GM23248 (cell line): ENCODE measurements around the gene TNRC6C. TPM values are rescaled to one million over a fixed set of nuclear protein-coding genes. Genes with fewer than 3 reads are reported as not detected.

ENCODE experiments used
- DNase-seq: peaks from one replicate; pipeline ENCODE4 v3.0.0-alpha.2; 2015
- H2AFZ ChIP-seq: fragments of 200-600 bp; sonication (generic); 2 replicates; pipeline ENCODE4 v1.6.1; 2016; ENCODE audit warnings: antibody characterized with exemption
- H3F3A ChIP-seq: fragments of 200-600 bp; sonication (generic); 2 replicates; pipeline ENCODE4 v1.6.1; 2016; ENCODE audit warnings: mild to moderate bottlenecking, antibody characterized with exemption, mixed run types; ENCODE audit not compliant: insufficient read depth
- H3K27ac ChIP-seq: fragments of 200-600 bp; sonication (generic); 2 replicates; pipeline ENCODE4 v1.5.1; 2016; ENCODE audit warnings: mild to moderate bottlenecking
- H3K27me3 ChIP-seq: fragments of 200-600 bp; sonication (generic); replicated peaks from 2 replicates; pipeline ENCODE4 v1.6.1; 2016; ENCODE audit warnings: mild to moderate bottlenecking; ENCODE audit not compliant: insufficient read depth
- H3K36me3 ChIP-seq: fragments of 200-600 bp; sonication (generic); 2 replicates; pipeline ENCODE4 v1.6.1; 2016; ENCODE audit warnings: low read depth, mild to moderate bottlenecking
- H3K4me1 ChIP-seq: fragments of 200-600 bp; sonication (generic); 2 replicates; pipeline ENCODE4 v1.6.1; 2016; ENCODE audit warnings: mild to moderate bottlenecking; ENCODE audit not compliant: insufficient read depth
- H3K4me2 ChIP-seq: fragments of 200-600 bp; sonication (generic); one replicate; pipeline ENCODE4 v1.6.1; 2016; ENCODE audit warnings: mild to moderate bottlenecking; ENCODE audit not compliant: unreplicated experiment
- H3K4me3 ChIP-seq: fragments of 200-600 bp; sonication (generic); 2 replicates; pipeline ENCODE4 v1.5.1; 2016; ENCODE audit warnings: mild to moderate bottlenecking
- H3K79me2 ChIP-seq: fragments of 200-600 bp; sonication (generic); 2 replicates; pipeline ENCODE4 v1.6.1; 2016; ENCODE audit warnings: mild to moderate bottlenecking; ENCODE audit not compliant: insufficient read depth
- H3K9ac ChIP-seq: fragments of 200-600 bp; sonication (generic); 2 replicates; pipeline ENCODE4 v1.6.1; 2016; ENCODE audit warnings: mild to moderate bottlenecking
- H3K9me2 ChIP-seq: fragments of 200-600 bp; sonication (generic); 2 replicates; pipeline ENCODE4 v1.6.1; 2016; ENCODE audit warnings: mixed run types, mild to moderate bottlenecking, moderate library complexity; ENCODE audit not compliant: insufficient read depth
- H3K9me3 ChIP-seq: fragments of 200-600 bp; sonication (generic); one replicate; pipeline ENCODE4 v1.6.1; 2017; ENCODE audit warnings: low read depth
- H4K20me1 ChIP-seq: fragments of 200-600 bp; sonication (generic); 2 replicates; pipeline ENCODE4 v1.6.0; 2016; ENCODE audit not compliant: insufficient read depth
- EZH2 ChIP-seq: fragments of 200-600 bp; sonication (generic); IDR thresholded peaks from 2 replicates; pipeline ENCODE4 v1.6.1; 2018; ENCODE audit warnings: antibody characterized with exemption, mild to moderate bottlenecking; ENCODE audit not compliant: insufficient read depth, poor library complexity, severe bottlenecking
- EZH2phosphoT487 ChIP-seq: fragments of 200-600 bp; sonication (generic); IDR thresholded peaks from 2 replicates; pipeline ENCODE4 v1.6.1; 2018; ENCODE audit warnings: antibody characterized with exemption, moderate library complexity, mild to moderate bottlenecking, low read depth; ENCODE audit not compliant: insufficient read depth
- WGBS, 2 experiments: methylation state at CpG; one replicate each; pipeline ENCODE4 v1.1.6; 2015 to 2017; ENCODE audit warnings: low lambda C conversion rate in 2 of 2, low coverage in 1 of 2; ENCODE audit errors: missing lambda C conversion rate in 2 of 2; 5-methylcytosine and 5-hydroxymethylcytosine counted together
- in situ Hi-C: fragments of 300-500 bp; cut with MboI; formaldehyde crosslinking; loops from 2 replicates; pipeline ENCODE4 v1.15.0; 2020
- polyA plus RNA-seq: library from polyadenylated mRNA; unstranded; fragments of >200 nt; fragmentation: Nextera tagmentation; extraction: Ambion mirVana; gene quantifications from 2 replicates; pipeline ENCODE4 v1.2.1, GENCODE V29; 2016
- total RNA-seq: library from RNA; depleted of rRNA; stranded (reverse); fragments of >200 nt; shearing (Covaris generic); gene quantifications from 2 replicates; pipeline ENCODE4 v1.2.3, GENCODE V29; 2014

TNRC6C gene
- total and polyA plus RNA-seq, 2 experiments from 2014 or later, result 2.3 TPM

GRCh38 chr17:78120971-78121800, 162.7 kb downstream of the TNRC6C start:
- no peaks in the 10 kb centered on the region for H3K36me3 ChIP-seq
- H3K9me3 ChIP-seq, result no peaks in the 10 kb centered on the region
- DNase-seq, result no peak
- H3K4me3 ChIP-seq, result no peak overlapping the region
- H3K4me1 ChIP-seq, result no peaks in the 10 kb centered on the region
- WGBS, 2 experiments, result 81% methylated on average over 16 to 33 of the region's 35 CpGs
- TF ChIP-seq EZH2 (no peak), EZH2phosphoT487 (no peak)
- H4K20me1 ChIP-seq, result no peaks in the 10 kb centered on the region
- no peaks in the 10 kb centered on the region for H3K27me3 ChIP-seq
- H3K4me2 ChIP-seq, result no peak overlapping the region
- H3K9me2 ChIP-seq, result no peaks in the 10 kb centered on the region
- H3K9ac ChIP-seq, result no peak overlapping the region
- H2AFZ ChIP-seq, result no peak overlapping the region
- no peaks in the 10 kb centered on the region for H3F3A ChIP-seq
- no peaks in the 10 kb centered on the region for H3K79me2 ChIP-seq
- in situ Hi-C loops, result no loop called here
- no peak overlapping the region for H3K27ac ChIP-seq

GRCh38 chr17:78121801-78122215, 163.3 kb downstream of the TNRC6C start:
- H2AFZ ChIP-seq, result no peak overlapping the region
- 78 to 86% methylated on average over 7 to 11 of the region's 11 CpGs for WGBS, 2 experiments
- H3K36me3 ChIP-seq, result no peaks in the 10 kb centered on the region
- H4K20me1 ChIP-seq, result no peaks in the 10 kb centered on the region
- H3F3A ChIP-seq, result no peaks in the 10 kb centered on the region
- H3K9me3 ChIP-seq, result no peaks in the 10 kb centered on the region
- H3K79me2 ChIP-seq, result no peaks in the 10 kb centered on the region
- H3K9ac ChIP-seq, result no peak overlapping the region
- no peaks in the 10 kb centered on the region for H3K9me2 ChIP-seq
- H3K4me3 ChIP-seq, result no peak overlapping the region
- no peak for DNase-seq
- TF ChIP-seq EZH2 (no peak), EZH2phosphoT487 (no peak)
- H3K27ac ChIP-seq, result no peak overlapping the region
- H3K4me1 ChIP-seq, result no peaks in the 10 kb centered on the region
- no peaks in the 10 kb centered on the region for H3K27me3 ChIP-seq
- H3K4me2 ChIP-seq, result no peak overlapping the region
- in situ Hi-C loops, result no loop called here

- 80% methylated on average over 20 to 23 of the region's 23 CpGs for WGBS, 2 experiments
- Histone ChIP-seq H3K27ac (no peak overlapping the region), H2AFZ (no peak overlapping the region), H3K9me3 (no peaks in the 10 kb centered on the region), H3K4me1 (no peaks in the 10 kb centered on the region), H3K36me3 (no peaks in the 10 kb centered on the region), H3K4me3 (no peak overlapping the region), H3K79me2 (no peaks in the 10 kb centered on the region), H3K4me2 (no peak overlapping the region), H3F3A (no peaks in the 10 kb centered on the region), H3K9me2 (no peaks in the 10 kb centered on the region), H3K9ac (no peak overlapping the region), H3K27me3 (peaks cover 3% of the 10 kb centered on the region), H4K20me1 (no peaks in the 10 kb centered on the region)
- TF ChIP-seq EZH2 (no peak), EZH2phosphoT487 (no peak)
- in situ Hi-C loops, result no loop called here
- no peak for DNase-seq
These were observed 163.9 kb downstream of the TNRC6C start for GRCh38 chr17:78122216-78122930.

GRCh38 chr17:78122931-78123249, 164.4 kb downstream of the TNRC6C start:
- no peak overlapping the region for H3K27ac ChIP-seq
- H3K79me2 ChIP-seq, result no peaks in the 10 kb centered on the region
- DNase-seq, result no peak
- H3K9ac ChIP-seq, result no peak overlapping the region
- H3K4me2 ChIP-seq, result no peak overlapping the region
- no peaks in the 10 kb centered on the region for H4K20me1 ChIP-seq
- H3K4me3 ChIP-seq, result no peak overlapping the region
- H3K9me3 ChIP-seq, result no peaks in the 10 kb centered on the region
- WGBS, 2 experiments, result 65 to 79% methylated on average over 4 of the region's 4 CpGs
- H2AFZ ChIP-seq, result no peak overlapping the region
- no peaks in the 10 kb centered on the region for H3K9me2 ChIP-seq
- in situ Hi-C loops, result no loop called here
- peaks cover 8% of the 10 kb centered on the region for H3K27me3 ChIP-seq
- TF ChIP-seq EZH2 (no peak), EZH2phosphoT487 (no peak)
- no peaks in the 10 kb centered on the region for H3K4me1 ChIP-seq
- H3F3A ChIP-seq, result no peaks in the 10 kb centered on the region
- no peaks in the 10 kb centered on the region for H3K36me3 ChIP-seq
